ENCODE data around the gene SYT1.

DNA sequence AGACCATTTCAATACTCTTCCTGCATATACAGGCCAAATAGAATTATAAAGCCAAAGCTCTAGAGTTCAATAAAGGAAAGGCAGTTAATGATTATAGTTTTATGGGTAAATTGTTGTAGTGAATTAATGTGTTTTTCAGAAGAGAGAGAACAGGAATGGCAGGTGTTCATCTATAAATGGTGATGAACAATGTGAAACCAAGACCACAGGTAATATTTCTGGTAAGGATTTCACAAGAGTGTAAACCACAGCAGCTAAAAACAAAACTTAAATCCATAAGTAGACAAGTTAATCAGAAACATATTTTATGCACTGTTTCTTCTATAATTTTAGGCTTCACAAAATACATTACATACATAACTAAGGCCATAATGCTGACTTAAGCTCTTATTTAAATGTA lies 204.4 kb downstream of the SYT1 start:
- TF ChIP-seq ZFP41 (tag by site-specific recombination; IDR thresholded peaks at IDR 0.05; ENCODE audit: borderline replicate concordance), result no peak
- TF ChIP-seq, protein P1, sequence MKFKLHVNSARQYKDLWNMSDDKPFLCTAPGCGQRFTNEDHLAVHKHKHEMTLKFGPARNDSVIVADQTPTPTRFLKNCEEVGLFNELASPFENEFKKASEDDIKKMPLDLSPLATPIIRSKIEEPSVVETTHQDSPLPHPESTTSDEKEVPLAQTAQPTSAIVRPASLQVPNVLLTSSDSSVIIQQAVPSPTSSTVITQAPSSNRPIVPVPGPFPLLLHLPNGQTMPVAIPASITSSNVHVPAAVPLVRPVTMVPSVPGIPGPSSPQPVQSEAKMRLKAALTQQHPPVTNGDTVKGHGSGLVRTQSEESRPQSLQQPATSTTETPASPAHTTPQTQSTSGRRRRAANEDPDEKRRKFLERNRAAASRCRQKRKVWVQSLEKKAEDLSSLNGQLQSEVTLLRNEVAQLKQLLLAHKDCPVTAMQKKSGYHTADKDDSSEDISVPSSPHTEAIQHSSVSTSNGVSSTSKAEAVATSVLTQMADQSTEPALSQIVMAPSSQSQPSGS (tag by site-specific recombination; IDR thresholded peaks at IDR 0.05; ENCODE audit: low read depth), result no peak
- TF ChIP-seq ZNF140 (tag by site-specific recombination; IDR thresholded peaks at IDR 0.05), result no peak
- no peak for TF ChIP-seq HOXA7 (CRISPR knock-in tag; IDR thresholded peaks at IDR 0.05; ENCODE audit: borderline replicate concordance)
- TF ChIP-seq, protein P2, sequence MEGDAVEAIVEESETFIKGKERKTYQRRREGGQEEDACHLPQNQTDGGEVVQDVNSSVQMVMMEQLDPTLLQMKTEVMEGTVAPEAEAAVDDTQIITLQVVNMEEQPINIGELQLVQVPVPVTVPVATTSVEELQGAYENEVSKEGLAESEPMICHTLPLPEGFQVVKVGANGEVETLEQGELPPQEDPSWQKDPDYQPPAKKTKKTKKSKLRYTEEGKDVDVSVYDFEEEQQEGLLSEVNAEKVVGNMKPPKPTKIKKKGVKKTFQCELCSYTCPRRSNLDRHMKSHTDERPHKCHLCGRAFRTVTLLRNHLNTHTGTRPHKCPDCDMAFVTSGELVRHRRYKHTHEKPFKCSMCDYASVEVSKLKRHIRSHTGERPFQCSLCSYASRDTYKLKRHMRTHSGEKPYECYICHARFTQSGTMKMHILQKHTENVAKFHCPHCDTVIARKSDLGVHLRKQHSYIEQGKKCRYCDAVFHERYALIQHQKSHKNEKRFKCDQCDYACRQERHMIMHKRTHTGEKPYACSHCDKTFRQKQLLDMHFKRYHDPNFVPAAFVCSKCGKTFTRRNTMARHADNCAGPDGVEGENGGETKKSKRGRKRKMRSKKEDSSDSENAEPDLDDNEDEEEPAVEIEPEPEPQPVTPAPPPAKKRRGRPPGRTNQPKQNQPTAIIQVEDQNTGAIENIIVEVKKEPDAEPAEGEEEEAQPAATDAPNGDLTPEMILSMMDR (tag by site-specific recombination; IDR thresholded peaks at IDR 0.05), result no peak

All from HEK293 (cell line).